PC-3 (cell line): ENCODE results near the gene LRRC28.

Experiments used
- CTCF ChIP-seq: fragments of 300-600 bp; sonication (generic); conservative IDR thresholded peaks from 2 replicates; pipeline ENCODE4 v1.5.1; 2017; ENCODE audit warnings: antibody characterized with exemption, low read depth, mild to moderate bottlenecking, low read length
- EZH2 ChIP-seq: fragments of 300-600 bp; sonication (generic); IDR thresholded peaks from one replicate; pipeline ENCODE4 v1.6.1; 2017; ENCODE audit warnings: antibody characterized with exemption, mild to moderate bottlenecking, low read length; ENCODE audit not compliant: unreplicated experiment
- EZH2phosphoT487 ChIP-seq: fragments of 300-600 bp; sonication (generic); IDR thresholded peaks from 2 replicates; pipeline ENCODE4 v1.6.1; 2018; ENCODE audit warnings: mild to moderate bottlenecking, antibody characterized with exemption, low read length, borderline replicate concordance

GRCh38 chr15:99435877-99436541, 184.7 kb downstream of the LRRC28 start:
- TF ChIP-seq CTCF (no peak), EZH2phosphoT487 (no peak), EZH2 (no peak)
